ENCODE measurements around the gene SLC14A1.

GRCh38 chr18:45753286-45753685, 29.3 kb downstream of the SLC14A1 start:
- TF ChIP-seq, protein P1, sequence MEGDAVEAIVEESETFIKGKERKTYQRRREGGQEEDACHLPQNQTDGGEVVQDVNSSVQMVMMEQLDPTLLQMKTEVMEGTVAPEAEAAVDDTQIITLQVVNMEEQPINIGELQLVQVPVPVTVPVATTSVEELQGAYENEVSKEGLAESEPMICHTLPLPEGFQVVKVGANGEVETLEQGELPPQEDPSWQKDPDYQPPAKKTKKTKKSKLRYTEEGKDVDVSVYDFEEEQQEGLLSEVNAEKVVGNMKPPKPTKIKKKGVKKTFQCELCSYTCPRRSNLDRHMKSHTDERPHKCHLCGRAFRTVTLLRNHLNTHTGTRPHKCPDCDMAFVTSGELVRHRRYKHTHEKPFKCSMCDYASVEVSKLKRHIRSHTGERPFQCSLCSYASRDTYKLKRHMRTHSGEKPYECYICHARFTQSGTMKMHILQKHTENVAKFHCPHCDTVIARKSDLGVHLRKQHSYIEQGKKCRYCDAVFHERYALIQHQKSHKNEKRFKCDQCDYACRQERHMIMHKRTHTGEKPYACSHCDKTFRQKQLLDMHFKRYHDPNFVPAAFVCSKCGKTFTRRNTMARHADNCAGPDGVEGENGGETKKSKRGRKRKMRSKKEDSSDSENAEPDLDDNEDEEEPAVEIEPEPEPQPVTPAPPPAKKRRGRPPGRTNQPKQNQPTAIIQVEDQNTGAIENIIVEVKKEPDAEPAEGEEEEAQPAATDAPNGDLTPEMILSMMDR (IDR thresholded peaks at IDR 0.05; ENCODE audit: insufficient read depth, low read depth, low read length): no peak
- no peak for TF ChIP-seq EZH2 (IDR thresholded peaks at IDR 0.05; ENCODE audit: insufficient read depth, low read length)
